ENCODE data around the gene ECM1.

Gene ECM1

DNA sequence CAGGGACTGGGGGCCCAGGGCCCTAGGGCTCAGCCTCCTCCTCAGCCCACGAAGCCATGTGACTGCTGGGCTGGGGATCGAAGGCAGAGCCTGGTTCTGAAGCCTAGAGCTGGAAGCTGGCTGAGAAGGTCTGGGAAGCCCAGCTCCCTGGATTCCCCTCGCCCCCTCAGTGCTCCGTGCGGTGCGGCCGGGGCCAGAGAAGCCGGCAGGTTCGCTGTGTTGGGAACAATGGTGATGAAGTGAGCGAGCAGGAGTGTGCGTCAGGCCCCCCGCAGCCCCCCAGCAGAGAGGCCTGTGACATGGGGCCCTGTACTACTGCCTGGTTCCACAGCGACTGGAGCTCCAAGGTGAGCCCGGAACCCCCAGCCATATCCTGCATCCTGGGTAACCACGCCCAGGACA, 50.4 kb downstream of the ECM1 start:
- peaks cover 18% of the 10 kb centered on the region for H3K79me2 ChIP-seq (ENCODE audit: low read length)
- TF ChIP-seq EZH2phosphoT487 (IDR thresholded peaks at IDR 0.05; ENCODE audit: low read depth), result no peak
- TF ChIP-seq, protein P1, sequence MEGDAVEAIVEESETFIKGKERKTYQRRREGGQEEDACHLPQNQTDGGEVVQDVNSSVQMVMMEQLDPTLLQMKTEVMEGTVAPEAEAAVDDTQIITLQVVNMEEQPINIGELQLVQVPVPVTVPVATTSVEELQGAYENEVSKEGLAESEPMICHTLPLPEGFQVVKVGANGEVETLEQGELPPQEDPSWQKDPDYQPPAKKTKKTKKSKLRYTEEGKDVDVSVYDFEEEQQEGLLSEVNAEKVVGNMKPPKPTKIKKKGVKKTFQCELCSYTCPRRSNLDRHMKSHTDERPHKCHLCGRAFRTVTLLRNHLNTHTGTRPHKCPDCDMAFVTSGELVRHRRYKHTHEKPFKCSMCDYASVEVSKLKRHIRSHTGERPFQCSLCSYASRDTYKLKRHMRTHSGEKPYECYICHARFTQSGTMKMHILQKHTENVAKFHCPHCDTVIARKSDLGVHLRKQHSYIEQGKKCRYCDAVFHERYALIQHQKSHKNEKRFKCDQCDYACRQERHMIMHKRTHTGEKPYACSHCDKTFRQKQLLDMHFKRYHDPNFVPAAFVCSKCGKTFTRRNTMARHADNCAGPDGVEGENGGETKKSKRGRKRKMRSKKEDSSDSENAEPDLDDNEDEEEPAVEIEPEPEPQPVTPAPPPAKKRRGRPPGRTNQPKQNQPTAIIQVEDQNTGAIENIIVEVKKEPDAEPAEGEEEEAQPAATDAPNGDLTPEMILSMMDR (IDR thresholded peaks at IDR 0.05; ENCODE audit: low read depth, low read length), result no peak
- no peaks in the 10 kb centered on the region for H3K36me3 ChIP-seq (replicated peaks; ENCODE audit: low read depth, low read length)
- H3K9me3 ChIP-seq (ENCODE audit: insufficient read depth, low read length), result no peaks in the 10 kb centered on the region
- H2AFZ ChIP-seq (ENCODE audit: low read depth, low read length), result no peak overlapping the region
- H3K9ac ChIP-seq (ENCODE audit: low read length), result no peak overlapping the region
- H3K4me1 ChIP-seq (ENCODE audit: low read length), result peaks cover 28% of the 10 kb centered on the region
- no peaks in the 10 kb centered on the region for H4K20me1 ChIP-seq (ENCODE audit: insufficient read depth, low read length)
- H3K27ac ChIP-seq (ENCODE audit: low read length), result no peak overlapping the region
- no peak overlapping the region for H3K4me3 ChIP-seq (ENCODE audit: low read length)
- no peak overlapping the region for H3K4me2 ChIP-seq (ENCODE audit: low read length)
- no peaks in the 10 kb centered on the region for H3K27me3 ChIP-seq (ENCODE audit: low read depth, low read length)

DNA sequence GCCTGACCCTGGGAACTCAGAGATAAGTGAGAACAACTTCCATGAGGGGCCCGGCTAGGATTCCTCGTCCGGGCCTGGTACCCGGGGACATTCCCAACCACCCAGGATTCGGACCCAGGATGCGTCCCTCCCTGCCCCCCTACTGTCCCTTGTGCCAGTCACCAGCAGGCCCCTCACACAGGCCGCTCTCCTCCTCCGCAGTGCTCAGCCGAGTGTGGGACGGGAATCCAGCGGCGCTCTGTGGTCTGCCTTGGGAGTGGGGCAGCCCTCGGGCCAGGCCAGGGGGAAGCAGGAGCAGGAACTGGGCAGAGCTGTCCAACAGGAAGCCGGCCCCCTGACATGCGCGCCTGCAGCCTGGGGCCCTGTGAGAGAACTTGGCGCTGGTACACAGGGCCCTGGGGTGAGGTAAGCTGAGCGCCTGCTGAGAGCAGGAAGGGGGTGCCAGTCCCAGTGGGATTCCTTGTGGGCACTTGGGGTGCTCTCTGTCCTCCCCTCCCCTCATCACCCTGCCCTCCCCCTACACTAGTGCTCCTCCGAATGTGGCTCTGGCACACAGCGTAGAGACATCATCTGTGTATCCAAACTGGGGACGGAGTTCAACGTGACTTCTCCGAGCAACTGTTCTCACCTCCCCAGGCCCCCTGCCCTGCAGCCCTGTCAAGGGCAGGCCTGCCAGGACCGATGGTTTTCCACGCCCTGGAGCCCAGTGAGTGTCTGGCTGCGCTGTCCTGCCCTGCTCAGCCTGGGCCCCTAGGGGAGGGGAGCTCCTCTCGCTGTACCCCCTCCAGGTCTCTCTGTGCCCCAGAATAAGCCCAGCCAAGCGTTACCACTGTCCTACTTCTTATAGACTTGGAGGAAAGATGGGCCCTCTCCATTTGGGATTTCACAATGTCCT, 51.1 kb downstream of the ECM1 start:
- Histone ChIP-seq H3K9me3 (ENCODE audit: insufficient read depth, low read length) (no peaks in the 10 kb centered on the region), H3K4me2 (ENCODE audit: low read length) (no peak overlapping the region), H2AFZ (ENCODE audit: low read depth, low read length) (no peak overlapping the region), H3K36me3 (replicated peaks; ENCODE audit: low read depth, low read length) (no peaks in the 10 kb centered on the region), H3K4me1 (ENCODE audit: low read length) (peaks cover 35% of the 10 kb centered on the region), H3K27ac (ENCODE audit: low read length) (no peak overlapping the region), H3K4me3 (ENCODE audit: low read length) (no peak overlapping the region), H3K27me3 (ENCODE audit: low read depth, low read length) (no peaks in the 10 kb centered on the region), H3K79me2 (ENCODE audit: low read length) (peaks cover 23% of the 10 kb centered on the region), H3K9ac (ENCODE audit: low read length) (no peak overlapping the region), H4K20me1 (ENCODE audit: insufficient read depth, low read length) (no peaks in the 10 kb centered on the region)
- TF ChIP-seq EZH2phosphoT487 (IDR thresholded peaks at IDR 0.05; ENCODE audit: low read depth), result no peak
- TF ChIP-seq, protein P1 (IDR thresholded peaks at IDR 0.05; ENCODE audit: low read depth, low read length), result no peak

DNA sequence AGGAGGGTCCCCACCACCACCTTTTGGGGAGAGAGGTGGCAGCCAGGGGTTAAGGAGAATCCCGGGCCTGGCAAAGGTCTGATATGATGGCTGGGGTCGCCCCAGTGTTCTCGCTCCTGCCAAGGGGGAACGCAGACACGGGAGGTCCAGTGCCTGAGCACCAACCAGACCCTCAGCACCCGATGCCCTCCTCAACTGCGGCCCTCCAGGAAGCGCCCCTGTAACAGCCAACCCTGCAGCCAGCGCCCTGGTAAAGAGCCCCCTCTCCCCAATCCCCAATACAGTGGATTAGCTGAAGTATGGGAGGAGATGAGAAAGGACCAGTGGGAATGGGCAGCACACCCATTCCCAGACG, 51.7 kb downstream of the ECM1 start:
- TF ChIP-seq, protein P1 (IDR thresholded peaks at IDR 0.05; ENCODE audit: low read depth, low read length), result no peak
- TF ChIP-seq EZH2phosphoT487 (IDR thresholded peaks at IDR 0.05; ENCODE audit: low read depth), result no peak
- Histone ChIP-seq H3K4me2 (ENCODE audit: low read length) (no peak overlapping the region), H3K27me3 (ENCODE audit: low read depth, low read length) (no peaks in the 10 kb centered on the region), H3K9me3 (ENCODE audit: insufficient read depth, low read length) (no peaks in the 10 kb centered on the region), H3K36me3 (replicated peaks; ENCODE audit: low read depth, low read length) (no peaks in the 10 kb centered on the region), H3K4me3 (ENCODE audit: low read length) (no peak overlapping the region), H4K20me1 (ENCODE audit: insufficient read depth, low read length) (no peaks in the 10 kb centered on the region), H3K9ac (ENCODE audit: low read length) (no peak overlapping the region), H3K27ac (ENCODE audit: low read length) (no peak overlapping the region), H3K79me2 (ENCODE audit: low read length) (peaks cover 29% of the 10 kb centered on the region), H3K4me1 (ENCODE audit: low read length) (peaks cover 41% of the 10 kb centered on the region), H2AFZ (ENCODE audit: low read depth, low read length) (no peak overlapping the region)

DNA sequence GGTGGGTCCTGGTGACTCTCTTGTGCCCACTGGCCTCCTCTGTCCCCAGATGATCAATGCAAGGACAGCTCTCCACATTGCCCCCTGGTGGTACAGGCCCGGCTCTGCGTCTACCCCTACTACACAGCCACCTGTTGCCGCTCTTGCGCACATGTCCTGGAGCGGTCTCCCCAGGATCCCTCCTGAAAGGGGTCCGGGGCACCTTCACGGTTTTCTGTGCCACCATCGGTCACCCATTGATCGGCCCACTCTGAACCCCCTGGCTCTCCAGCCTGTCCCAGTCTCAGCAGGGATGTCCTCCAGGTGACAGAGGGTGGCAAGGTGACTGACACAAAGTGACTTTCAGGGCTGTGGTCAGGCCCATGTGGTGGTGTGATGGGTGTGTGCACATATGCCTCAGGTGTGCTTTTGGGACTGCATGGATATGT, 52.1 kb downstream of the ECM1 start:
- peak overlapping the region; percentile 96 for H3K4me2 ChIP-seq (ENCODE audit: low read length)
- no peaks in the 10 kb centered on the region for H3K36me3 ChIP-seq (replicated peaks; ENCODE audit: low read depth, low read length)
- H3K4me1 ChIP-seq (ENCODE audit: low read length), result peaks cover 45% of the 10 kb centered on the region
- TF ChIP-seq EZH2phosphoT487 (IDR thresholded peaks at IDR 0.05; ENCODE audit: low read depth), result no peak
- TF ChIP-seq, protein P1 (IDR thresholded peaks at IDR 0.05; ENCODE audit: low read depth, low read length), result peak; percentile 97
- H2AFZ ChIP-seq (ENCODE audit: low read depth, low read length), result no peak overlapping the region
- H3K27me3 ChIP-seq (ENCODE audit: low read depth, low read length), result no peaks in the 10 kb centered on the region
- H4K20me1 ChIP-seq (ENCODE audit: insufficient read depth, low read length), result no peaks in the 10 kb centered on the region
- peak overlapping the region; percentile 94; the same call in 1 of the 2 replicates for H3K9ac ChIP-seq (ENCODE audit: low read length)
- peaks cover 33% of the 10 kb centered on the region for H3K79me2 ChIP-seq (ENCODE audit: low read length)
- no peak overlapping the region for H3K4me3 ChIP-seq (ENCODE audit: low read length)
- no peaks in the 10 kb centered on the region for H3K9me3 ChIP-seq (ENCODE audit: insufficient read depth, low read length)
- no peak overlapping the region for H3K27ac ChIP-seq (ENCODE audit: low read length)

Data from OCI-LY3 (cell line).